Lower leg skin (tissue), 3 donors: Measurements from ENCODE around the gene FATE1.

Source experiments
- POLR2A ChIP-seq, 2 donors: fragments of 450-650 bp; IDR thresholded peaks; one replicate each; pipeline ENCODE4 v1.6.1; 2016 to 2017; ENCODE audit warnings: antibody characterized with exemption in 2 of 2, mild to moderate bottlenecking in 1 of 2, moderate library complexity in 1 of 2
- TF ChIP-seq, protein P1 (sequence below), 3 donors: fragments of 450-650 bp; IDR thresholded peaks; one replicate each; pipeline ENCODE4 v1.5.1; 2016; ENCODE audit warnings: antibody characterized with exemption in 3 of 3, mild to moderate bottlenecking in 3 of 3, moderate library complexity in 2 of 3

GRCh38 chrX:151699746-151700145 is 16.1 kb upstream of the FATE1 start:
- TF ChIP-seq, protein P1, sequence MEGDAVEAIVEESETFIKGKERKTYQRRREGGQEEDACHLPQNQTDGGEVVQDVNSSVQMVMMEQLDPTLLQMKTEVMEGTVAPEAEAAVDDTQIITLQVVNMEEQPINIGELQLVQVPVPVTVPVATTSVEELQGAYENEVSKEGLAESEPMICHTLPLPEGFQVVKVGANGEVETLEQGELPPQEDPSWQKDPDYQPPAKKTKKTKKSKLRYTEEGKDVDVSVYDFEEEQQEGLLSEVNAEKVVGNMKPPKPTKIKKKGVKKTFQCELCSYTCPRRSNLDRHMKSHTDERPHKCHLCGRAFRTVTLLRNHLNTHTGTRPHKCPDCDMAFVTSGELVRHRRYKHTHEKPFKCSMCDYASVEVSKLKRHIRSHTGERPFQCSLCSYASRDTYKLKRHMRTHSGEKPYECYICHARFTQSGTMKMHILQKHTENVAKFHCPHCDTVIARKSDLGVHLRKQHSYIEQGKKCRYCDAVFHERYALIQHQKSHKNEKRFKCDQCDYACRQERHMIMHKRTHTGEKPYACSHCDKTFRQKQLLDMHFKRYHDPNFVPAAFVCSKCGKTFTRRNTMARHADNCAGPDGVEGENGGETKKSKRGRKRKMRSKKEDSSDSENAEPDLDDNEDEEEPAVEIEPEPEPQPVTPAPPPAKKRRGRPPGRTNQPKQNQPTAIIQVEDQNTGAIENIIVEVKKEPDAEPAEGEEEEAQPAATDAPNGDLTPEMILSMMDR (IDR thresholded peaks at IDR 0.05) = no peak
- no peak for TF ChIP-seq POLR2A (IDR thresholded peaks at IDR 0.05)
